ENCODE data around the gene ARID5B.

- TF ChIP-seq CTCF (conservative IDR thresholded peaks at IDR 0.05; ENCODE audit: low read depth in 2 of 2) = no peak
- no peak for TF ChIP-seq CREB1 (CRISPR knock-in tag; IDR thresholded peaks at IDR 0.05; ENCODE audit: low read depth)
- TF ChIP-seq STAT1 (IDR thresholded peaks at IDR 0.05; ENCODE audit: unreplicated experiment) = no peak
- TF ChIP-seq EZH2 (IDR thresholded peaks at IDR 0.05; ENCODE audit: low read depth, unreplicated experiment) = no peak
- no peak for TF ChIP-seq REST (IDR thresholded peaks at IDR 0.05; ENCODE audit: unreplicated experiment)
- TF ChIP-seq POLR2AphosphoS5 (IDR thresholded peaks at IDR 0.05; ENCODE audit: low read depth) = no peak
- no peak for TF ChIP-seq ZNF331 (CRISPR knock-in tag; IDR thresholded peaks at IDR 0.05; ENCODE audit: low read depth)
Measured at GRCh38 chr10:61933859-61934555, 32.5 kb downstream of the ARID5B start.

Measured in GM23338 (cell line).